H9 (cell line): ENCODE data around the gene RNU7-1. TPM values are rescaled to one million over a fixed set of nuclear protein-coding genes. Genes with fewer than 3 reads are reported as not detected.

ENCODE experiments used
- DNase-seq: peaks from one replicate; pipeline ENCODE4 v3.0.0-alpha.2; 2017
- H2AFZ ChIP-seq: one replicate; pipeline ENCODE4 v1.6.1; 2013; ENCODE audit warnings: mild to moderate bottlenecking, low read length, control low read depth, moderate library complexity
- H2AK5ac ChIP-seq: 2 replicates; pipeline ENCODE4 v1.6.1; 2013; ENCODE audit warnings: low read length, control low read depth, mixed read lengths; ENCODE audit not compliant: insufficient read length
- H2BK120ac ChIP-seq: one replicate; pipeline ENCODE4 v1.6.1; 2013; ENCODE audit warnings: low read depth, mild to moderate bottlenecking, low read length, control low read depth, inconsistent platforms; ENCODE audit not compliant: poor library complexity, severe bottlenecking
- H2BK12ac ChIP-seq: 2 replicates; pipeline ENCODE4 v1.6.1; 2013; ENCODE audit warnings: low read length, control low read depth, mixed read lengths, low read depth; ENCODE audit not compliant: insufficient read length
- H2BK15ac ChIP-seq: 2 replicates; pipeline ENCODE4 v1.6.1; 2013; ENCODE audit warnings: low read depth, low read length, control low read depth
- H2BK20ac ChIP-seq: one replicate; pipeline ENCODE4 v1.6.1; 2013; ENCODE audit warnings: low read depth, mild to moderate bottlenecking, low read length, control low read depth, inconsistent platforms; ENCODE audit not compliant: poor library complexity, severe bottlenecking
- H2BK5ac ChIP-seq: 2 replicates; pipeline ENCODE4 v1.6.1; 2013; ENCODE audit warnings: low read length, control low read depth, mixed read lengths; ENCODE audit not compliant: insufficient read length
- H3K14ac ChIP-seq: 2 replicates; pipeline ENCODE4 v1.6.1; 2013; ENCODE audit warnings: low read length, control low read depth; ENCODE audit not compliant: insufficient read depth
- H3K18ac ChIP-seq: 2 replicates; pipeline ENCODE4 v1.6.1; 2013; ENCODE audit warnings: low read depth, mild to moderate bottlenecking, mixed read lengths, low read length, control low read depth; ENCODE audit not compliant: insufficient read length
- H3K23ac ChIP-seq: 2 replicates; pipeline ENCODE4 v1.6.1; 2013; ENCODE audit warnings: low read length, control low read depth, mixed read lengths, low read depth; ENCODE audit not compliant: insufficient read length
- H3K23me2 ChIP-seq: 2 replicates; pipeline ENCODE4 v1.6.1; 2013; ENCODE audit warnings: low read depth, mild to moderate bottlenecking, mixed read lengths, low read length, control low read depth; ENCODE audit not compliant: insufficient read length, poor library complexity, severe bottlenecking
- H3K27ac ChIP-seq: 2 replicates; pipeline ENCODE4 v1.5.1; 2013; ENCODE audit warnings: low read length, control low read depth, mixed read lengths, low read depth; ENCODE audit not compliant: insufficient read length
- H3K27me3 ChIP-seq: 2 replicates; pipeline ENCODE4 v1.6.1; 2013; ENCODE audit warnings: low read length, control low read depth, inconsistent platforms; ENCODE audit not compliant: insufficient read depth
- H3K4ac ChIP-seq: 2 replicates; pipeline ENCODE4 v1.6.1; 2013; ENCODE audit warnings: low read depth, mild to moderate bottlenecking, control low read depth, inconsistent platforms, low read length, moderate library complexity
- H3K4me1 ChIP-seq: 2 replicates; pipeline ENCODE4 v1.6.1; 2013; ENCODE audit warnings: low read length, control low read depth, inconsistent platforms; ENCODE audit not compliant: insufficient read depth
- H3K4me2 ChIP-seq: 2 replicates; pipeline ENCODE4 v1.6.1; 2013; ENCODE audit warnings: low read length, control low read depth, mixed read lengths; ENCODE audit not compliant: insufficient read length, insufficient read depth
- H3K56ac ChIP-seq: 2 replicates; pipeline ENCODE4 v1.6.1; 2013; ENCODE audit warnings: low read depth, mild to moderate bottlenecking, mixed read lengths, low read length, control low read depth; ENCODE audit not compliant: insufficient read length
- H3K79me1 ChIP-seq: 2 replicates; pipeline ENCODE4 v1.6.1; 2013; ENCODE audit warnings: low read depth, mild to moderate bottlenecking, moderate library complexity, low read length, control low read depth, inconsistent platforms; ENCODE audit not compliant: insufficient read depth, poor library complexity, severe bottlenecking
- H3K79me2 ChIP-seq: 2 replicates; pipeline ENCODE4 v1.6.1; 2013; ENCODE audit warnings: low read length, control low read depth, inconsistent platforms; ENCODE audit not compliant: insufficient read depth
- H3K9ac ChIP-seq: 2 replicates; pipeline ENCODE4 v1.6.1; 2013; ENCODE audit warnings: low read length, control low read depth, mixed read lengths; ENCODE audit not compliant: insufficient read length; ENCODE audit errors: extremely low read depth
- H3K9me3 ChIP-seq: one replicate; pipeline ENCODE4 v1.6.1; 2013; ENCODE audit warnings: low read depth, low read length, inconsistent platforms; ENCODE audit not compliant: control insufficient read depth
- H3T11ph ChIP-seq: one replicate; pipeline ENCODE4 v1.6.1; 2013; ENCODE audit warnings: mild to moderate bottlenecking, low read length, control low read depth, inconsistent platforms
- H4K20me1 ChIP-seq: one replicate; pipeline ENCODE4 v1.6.1; 2013; ENCODE audit not compliant: control insufficient read depth, insufficient read length, insufficient read depth
- H4K5ac ChIP-seq: 2 replicates; pipeline ENCODE4 v1.6.1; 2013; ENCODE audit warnings: low read depth, mild to moderate bottlenecking, mixed read lengths, low read length, control low read depth; ENCODE audit not compliant: insufficient read length
- H4K8ac ChIP-seq: replicated peaks from 2 replicates; pipeline ENCODE4 v1.6.1; 2013; ENCODE audit warnings: low read length, control low read depth, mixed read lengths, low read depth; ENCODE audit not compliant: insufficient read length
- H4K91ac ChIP-seq: 2 replicates; pipeline ENCODE4 v1.6.1; 2013; ENCODE audit warnings: low read depth, mild to moderate bottlenecking, moderate library complexity, mixed read lengths, low read length, control low read depth; ENCODE audit not compliant: insufficient read length
- H3K27ac Mint-ChIP-seq, 3 experiments: 2 replicates in 2 of 3; 3 replicates in 1 of 3; pipeline ENCODE4 v1.8.0; 2020 to 2021; ENCODE audit warnings: mixed read lengths in 3 of 3, mild to moderate bottlenecking in 1 of 3, moderate library complexity in 1 of 3
- H3K27me3 Mint-ChIP-seq: 2 replicates; pipeline ENCODE4 v1.8.0; 2021; ENCODE audit warnings: low read depth, mild to moderate bottlenecking, moderate library complexity, mixed read lengths
- H3K36me3 Mint-ChIP-seq, 3 experiments: 2 replicates in 2 of 3; 3 replicates in 1 of 3; pipeline ENCODE4 v1.8.0; 2020 to 2021; ENCODE audit warnings: low read depth in 3 of 3, mixed read lengths in 3 of 3; ENCODE audit not compliant: insufficient read depth in 1 of 3
- H3K4me1 Mint-ChIP-seq, 2 experiments: 2 replicates each; pipeline ENCODE4 v1.8.0; 2020; ENCODE audit warnings: mixed read lengths in 2 of 2
- H3K4me3 Mint-ChIP-seq, 2 experiments: 2 replicates in 1 of 2; 3 replicates in 1 of 2; pipeline ENCODE4 v1.8.0; 2020 to 2021; ENCODE audit warnings: mild to moderate bottlenecking in 2 of 2, mixed read lengths in 2 of 2, moderate library complexity in 1 of 2
- H3K9me3 Mint-ChIP-seq, 2 experiments: 2 replicates in 1 of 2; 3 replicates in 1 of 2; pipeline ENCODE4 v1.8.0; 2020; ENCODE audit warnings: mild to moderate bottlenecking in 2 of 2, mixed read lengths in 2 of 2, moderate library complexity in 1 of 2
- CTCF ChIP-seq: fragments of 200-600 bp; sonication (generic); conservative IDR thresholded peaks from 3 replicates; pipeline ENCODE4 v1.8.0; 2021; ENCODE audit warnings: antibody characterized with exemption, mild to moderate bottlenecking
- WGBS: extraction: QIAGEN DNeasy Blood & Tissue Kit; methylation state at CpG from one replicate; pipeline ENCODE4 v1.1.7; 2013; ENCODE audit warnings: missing lambda C conversion rate, low lambda C conversion rate, mixed read lengths; ENCODE audit not compliant: insufficient read length; ENCODE audit errors: extremely low coverage; 5-methylcytosine and 5-hydroxymethylcytosine counted together
- total RNA-seq: library from RNA; stranded (reverse); gene quantifications from 2 replicates; pipeline ENCODE4 v1.2.1, GENCODE V29; 2021

The RNU7-1 gene
- total RNA-seq, 1 experiment from 2014 or later, result not detected

GRCh38 chr12:6958609-6959057 lies 15.0 kb downstream of the RNU7-1 start:
- Histone ChIP-seq H3T11ph (no peak overlapping the region), H4K5ac (no peak overlapping the region), H3K14ac (no peak overlapping the region; the same call in 1 of the 2 replicates), H2BK120ac (no peak overlapping the region), H3K4ac (no peak overlapping the region), H3K27me3 (no peaks in the 10 kb centered on the region), H3K23ac (no peak overlapping the region), H3K79me2 (no peaks in the 10 kb centered on the region; the same call in 1 of the 2 replicates), H4K91ac (no peak overlapping the region), H3K4me2 (no peak overlapping the region), H3K23me2 (peaks cover 17% of the 10 kb centered on the region), H3K9ac (no peak overlapping the region), H3K18ac (no peak overlapping the region), H2BK15ac (no peak overlapping the region), H3K56ac (no peak overlapping the region), H4K8ac (no peak overlapping the region), H2BK20ac (no peak overlapping the region), H4K20me1 (no peaks in the 10 kb centered on the region), H2BK5ac (no peak overlapping the region), H2AFZ (no peak overlapping the region), H2AK5ac (no peak overlapping the region), H3K9me3 (no peaks in the 10 kb centered on the region), H3K27ac (no peak overlapping the region), H3K79me1 (no peaks in the 10 kb centered on the region), H3K4me1 (peaks cover 4% of the 10 kb centered on the region; the same call in 1 of the 2 replicates), H2BK12ac (no peak overlapping the region)
- H3K4me1 Mint-ChIP-seq, result peaks cover 27 to 44% of the 10 kb centered on the region in 2 experiments
- no peak overlapping the region for H3K4me3 Mint-ChIP-seq
- H3K9me3 Mint-ChIP-seq, result no peaks in the 10 kb centered on the region
- WGBS, result no CpG with 5 or more reads among the region's 10 CpGs
- peak overlapping the region in 1 of 3 experiments; percentile 82; a peak in 4 of 7 replicates for H3K27ac Mint-ChIP-seq
- no peak for DNase-seq
- no peaks in the 10 kb centered on the region; the same call in 1 of the 2 replicates for H3K27me3 Mint-ChIP-seq
- H3K36me3 Mint-ChIP-seq, result peaks cover 0 to 6% (median 0%) of the 10 kb centered on the region in 3 experiments; a peak in 4 of 7 replicates
- TF ChIP-seq CTCF, result no peak
